GM23338 (cell line): Measurements from ENCODE around the gene MYLK2. TPM values are rescaled to one million over a fixed set of nuclear protein-coding genes. Genes with fewer than 3 reads are reported as not detected.

Source experiments
- ATAC-seq: fragments of 200-7000 bp; cut with Tn5 transposase; 3 replicates; pipeline ENCODE4 v1.9.1; 2020
- DNase-seq: peaks from one replicate; pipeline ENCODE4 v3.0.0-alpha.2; 2015; ENCODE audit warnings: low spot score
- H2AFZ ChIP-seq: fragments of 200-600 bp; sonication (generic); 2 replicates; pipeline ENCODE4 v1.8.0; 2016; ENCODE audit warnings: antibody characterized with exemption, mild to moderate bottlenecking, moderate library complexity
- H3F3A ChIP-seq: fragments of 200-600 bp; sonication (generic); replicated peaks from 2 replicates; pipeline ENCODE4 v1.8.0; 2017; ENCODE audit warnings: antibody characterized with exemption, mixed run types, low read depth
- H3K27ac ChIP-seq: fragments of 200-600 bp; sonication (generic); 2 replicates; pipeline ENCODE4 v1.6.1; 2016; ENCODE audit warnings: low read depth
- H3K27me3 ChIP-seq: fragments of 200-600 bp; sonication (generic); 2 replicates; pipeline ENCODE4 v1.8.0; 2016; ENCODE audit warnings: mild to moderate bottlenecking, mixed run types, moderate library complexity; ENCODE audit not compliant: insufficient read depth
- H3K36me3 ChIP-seq: fragments of 200-600 bp; sonication (generic); 2 replicates; pipeline ENCODE4 v1.8.0; 2016; ENCODE audit warnings: mild to moderate bottlenecking; ENCODE audit not compliant: insufficient read depth
- H3K4me1 ChIP-seq: fragments of 200-600 bp; sonication (generic); 2 replicates; pipeline ENCODE4 v1.8.0; 2016; ENCODE audit warnings: mild to moderate bottlenecking, moderate library complexity; ENCODE audit not compliant: insufficient read depth
- H3K4me2 ChIP-seq: fragments of 200-600 bp; sonication (generic); 2 replicates; pipeline ENCODE4 v1.7.1; 2017; ENCODE audit warnings: mixed run types
- H3K4me3 ChIP-seq: fragments of 200-600 bp; sonication (generic); 2 replicates; pipeline ENCODE4 v1.6.1; 2016; ENCODE audit warnings: mixed run types
- H3K79me2 ChIP-seq: fragments of 200-600 bp; sonication (generic); replicated peaks from 2 replicates; pipeline ENCODE4 v1.8.0; 2017; ENCODE audit warnings: mild to moderate bottlenecking; ENCODE audit not compliant: insufficient read depth
- H3K9me2 ChIP-seq: fragments of 200-600 bp; sonication (generic); 2 replicates; pipeline ENCODE4 v1.8.0; 2017; ENCODE audit not compliant: insufficient read depth
- H4K20me1 ChIP-seq: fragments of 200-600 bp; sonication (generic); replicated peaks from 2 replicates; pipeline ENCODE4 v1.8.0; 2017; ENCODE audit warnings: mild to moderate bottlenecking; ENCODE audit not compliant: insufficient read depth
- H3K27ac Mint-ChIP-seq: 2 replicates; pipeline ENCODE4 v1.8.0; 2020; ENCODE audit warnings: inconsistent platforms, mild to moderate bottlenecking, moderate library complexity, mixed read lengths
- H3K27me3 Mint-ChIP-seq: 3 replicates; pipeline ENCODE4 v1.8.0; 2022; ENCODE audit warnings: low read depth, mild to moderate bottlenecking, moderate library complexity, mixed read lengths, inconsistent platforms; ENCODE audit not compliant: insufficient read depth, poor library complexity
- H3K36me3 Mint-ChIP-seq: 3 replicates; pipeline ENCODE4 v1.8.0; 2021; ENCODE audit warnings: low read depth, mild to moderate bottlenecking, inconsistent platforms, moderate library complexity, mixed read lengths
- H3K4me1 Mint-ChIP-seq: 3 replicates; pipeline ENCODE4 v1.8.0; 2020; ENCODE audit warnings: mild to moderate bottlenecking, inconsistent platforms, mixed read lengths
- H3K4me3 Mint-ChIP-seq: 3 replicates; pipeline ENCODE4 v1.8.0; 2021; ENCODE audit warnings: moderate library complexity, mild to moderate bottlenecking, inconsistent platforms, mixed read lengths
- H3K9me3 Mint-ChIP-seq: 3 replicates; pipeline ENCODE4 v1.8.0; 2020; ENCODE audit warnings: moderate library complexity, mild to moderate bottlenecking, inconsistent platforms, mixed read lengths
- CREB1 ChIP-seq: fragments of 250-450 bp; sonication (Bioruptor Pico); IDR thresholded peaks from 2 replicates; pipeline ENCODE4 v1.5.0; 2020; ENCODE audit warnings: low read depth, mild to moderate bottlenecking, moderate library complexity
- EZH2 ChIP-seq: fragments of 200-600 bp; sonication (generic); IDR thresholded peaks from one replicate; pipeline ENCODE4 v1.8.0; 2017; ENCODE audit warnings: antibody characterized with exemption, mild to moderate bottlenecking, low read depth; ENCODE audit not compliant: unreplicated experiment
- JUNB ChIP-seq: IDR thresholded peaks from one replicate; pipeline ENCODE4 v1.6.1; 2016; ENCODE audit warnings: antibody characterized with exemption; ENCODE audit not compliant: unreplicated experiment
- POLR2AphosphoS5 ChIP-seq: IDR thresholded peaks from 2 replicates; pipeline ENCODE4 v1.6.1; 2016; ENCODE audit warnings: antibody characterized with exemption, low read depth
- ZNF114 ChIP-seq: fragments of 250-450 bp; sonication (Bioruptor Pico); IDR thresholded peaks from 2 replicates; pipeline ENCODE4 v1.5.0; 2020; ENCODE audit warnings: mild to moderate bottlenecking, moderate library complexity
- polyA plus RNA-seq: library from polyadenylated mRNA; unstranded; fragments of >200 nt; fragmentation: Nextera tagmentation; extraction: Ambion mirVana; gene quantifications from 2 replicates; pipeline ENCODE4 v1.2.1, GENCODE V29; 2016
- total RNA-seq: library from RNA; depleted of rRNA; stranded (reverse); fragments of >200 nt; shearing (Covaris generic); gene quantifications from 2 replicates; pipeline ENCODE4 v1.2.3, GENCODE V29; 2014
- TF ChIP-seq, protein P1 (sequence below): fragments of 250-450 bp; sonication (Bioruptor Pico); IDR thresholded peaks from 2 replicates; pipeline ENCODE4 v1.5.0; 2020; ENCODE audit warnings: mild to moderate bottlenecking, moderate library complexity
- TF ChIP-seq, protein P2 (sequence below): IDR thresholded peaks from one replicate; pipeline ENCODE4 v1.6.1; 2018; ENCODE audit warnings: antibody characterized with exemption; ENCODE audit not compliant: unreplicated experiment

Gene MYLK2
- total and polyA plus RNA-seq, 2 experiments from 2014 or later: 0.21 to 0.28 TPM

DNA sequence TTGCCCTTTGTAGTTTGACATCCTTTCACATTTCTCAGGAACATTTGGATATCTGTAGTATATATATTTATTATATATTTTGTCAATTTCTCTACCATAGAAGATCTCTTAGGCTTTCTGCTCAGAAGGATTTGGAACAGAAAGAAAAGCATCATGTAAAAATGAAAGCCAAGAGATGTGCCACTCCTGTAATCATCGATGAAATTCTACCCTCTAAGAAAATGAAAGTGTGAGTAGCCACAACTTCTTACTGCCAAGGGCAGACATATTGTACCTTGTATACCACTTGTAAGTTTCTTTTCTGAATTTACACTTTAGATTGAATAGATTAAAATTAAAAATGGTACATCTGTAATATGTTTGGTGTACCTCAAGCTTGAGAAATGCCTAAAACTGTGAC lies 48.9 kb upstream of the MYLK2 start (continued):
- TF ChIP-seq, protein P1, sequence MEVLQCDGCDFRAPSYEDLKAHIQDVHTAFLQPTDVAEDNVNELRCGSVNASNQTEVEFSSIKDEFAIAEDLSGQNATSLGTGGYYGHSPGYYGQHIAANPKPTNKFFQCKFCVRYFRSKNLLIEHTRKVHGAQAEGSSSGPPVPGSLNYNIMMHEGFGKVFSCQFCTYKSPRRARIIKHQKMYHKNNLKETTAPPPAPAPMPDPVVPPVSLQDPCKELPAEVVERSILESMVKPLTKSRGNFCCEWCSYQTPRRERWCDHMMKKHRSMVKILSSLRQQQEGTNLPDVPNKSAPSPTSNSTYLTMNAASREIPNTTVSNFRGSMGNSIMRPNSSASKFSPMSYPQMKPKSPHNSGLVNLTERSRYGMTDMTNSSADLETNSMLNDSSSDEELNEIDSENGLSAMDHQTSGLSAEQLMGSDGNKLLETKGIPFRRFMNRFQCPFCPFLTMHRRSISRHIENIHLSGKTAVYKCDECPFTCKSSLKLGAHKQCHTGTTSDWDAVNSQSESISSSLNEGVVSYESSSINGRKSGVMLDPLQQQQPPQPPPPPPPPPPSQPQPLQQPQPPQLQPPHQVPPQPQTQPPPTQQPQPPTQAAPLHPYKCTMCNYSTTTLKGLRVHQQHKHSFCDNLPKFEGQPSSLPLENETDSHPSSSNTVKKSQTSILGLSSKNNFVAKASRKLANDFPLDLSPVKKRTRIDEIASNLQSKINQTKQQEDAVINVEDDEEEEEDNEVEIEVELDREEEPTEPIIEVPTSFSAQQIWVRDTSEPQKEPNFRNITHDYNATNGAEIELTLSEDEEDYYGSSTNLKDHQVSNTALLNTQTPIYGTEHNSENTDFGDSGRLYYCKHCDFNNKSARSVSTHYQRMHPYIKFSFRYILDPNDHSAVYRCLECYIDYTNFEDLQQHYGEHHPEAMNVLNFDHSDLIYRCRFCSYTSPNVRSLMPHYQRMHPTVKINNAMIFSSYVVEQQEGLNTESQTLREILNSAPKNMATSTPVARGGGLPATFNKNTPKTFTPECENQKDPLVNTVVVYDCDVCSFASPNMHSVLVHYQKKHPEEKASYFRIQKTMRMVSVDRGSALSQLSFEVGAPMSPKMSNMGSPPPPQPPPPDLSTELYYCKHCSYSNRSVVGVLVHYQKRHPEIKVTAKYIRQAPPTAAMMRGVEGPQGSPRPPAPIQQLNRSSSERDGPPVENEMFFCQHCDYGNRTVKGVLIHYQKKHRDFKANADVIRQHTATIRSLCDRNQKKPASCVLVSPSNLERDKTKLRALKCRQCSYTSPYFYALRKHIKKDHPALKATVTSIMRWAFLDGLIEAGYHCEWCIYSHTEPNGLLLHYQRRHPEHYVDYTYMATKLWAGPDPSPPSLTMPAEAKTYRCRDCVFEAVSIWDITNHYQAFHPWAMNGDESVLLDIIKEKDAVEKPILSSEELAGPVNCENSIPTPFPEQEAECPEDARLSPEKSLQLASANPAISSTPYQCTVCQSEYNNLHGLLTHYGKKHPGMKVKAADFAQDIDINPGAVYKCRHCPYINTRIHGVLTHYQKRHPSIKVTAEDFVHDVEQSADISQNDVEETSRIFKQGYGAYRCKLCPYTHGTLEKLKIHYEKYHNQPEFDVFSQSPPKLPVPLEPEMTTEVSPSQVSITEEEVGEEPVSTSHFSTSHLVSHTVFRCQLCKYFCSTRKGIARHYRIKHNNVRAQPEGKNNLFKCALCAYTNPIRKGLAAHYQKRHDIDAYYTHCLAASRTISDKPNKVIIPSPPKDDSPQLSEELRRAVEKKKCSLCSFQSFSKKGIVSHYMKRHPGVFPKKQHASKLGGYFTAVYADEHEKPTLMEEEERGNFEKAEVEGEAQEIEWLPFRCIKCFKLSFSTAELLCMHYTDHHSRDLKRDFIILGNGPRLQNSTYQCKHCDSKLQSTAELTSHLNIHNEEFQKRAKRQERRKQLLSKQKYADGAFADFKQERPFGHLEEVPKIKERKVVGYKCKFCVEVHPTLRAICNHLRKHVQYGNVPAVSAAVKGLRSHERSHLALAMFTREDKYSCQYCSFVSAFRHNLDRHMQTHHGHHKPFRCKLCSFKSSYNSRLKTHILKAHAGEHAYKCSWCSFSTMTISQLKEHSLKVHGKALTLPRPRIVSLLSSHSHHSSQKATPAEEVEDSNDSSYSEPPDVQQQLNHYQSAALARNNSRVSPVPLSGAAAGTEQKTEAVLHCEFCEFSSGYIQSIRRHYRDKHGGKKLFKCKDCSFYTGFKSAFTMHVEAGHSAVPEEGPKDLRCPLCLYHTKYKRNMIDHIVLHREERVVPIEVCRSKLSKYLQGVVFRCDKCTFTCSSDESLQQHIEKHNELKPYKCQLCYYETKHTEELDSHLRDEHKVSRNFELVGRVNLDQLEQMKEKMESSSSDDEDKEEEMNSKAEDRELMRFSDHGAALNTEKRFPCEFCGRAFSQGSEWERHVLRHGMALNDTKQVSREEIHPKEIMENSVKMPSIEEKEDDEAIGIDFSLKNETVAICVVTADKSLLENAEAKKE (CRISPR knock-in tag): no peak

DNA sequence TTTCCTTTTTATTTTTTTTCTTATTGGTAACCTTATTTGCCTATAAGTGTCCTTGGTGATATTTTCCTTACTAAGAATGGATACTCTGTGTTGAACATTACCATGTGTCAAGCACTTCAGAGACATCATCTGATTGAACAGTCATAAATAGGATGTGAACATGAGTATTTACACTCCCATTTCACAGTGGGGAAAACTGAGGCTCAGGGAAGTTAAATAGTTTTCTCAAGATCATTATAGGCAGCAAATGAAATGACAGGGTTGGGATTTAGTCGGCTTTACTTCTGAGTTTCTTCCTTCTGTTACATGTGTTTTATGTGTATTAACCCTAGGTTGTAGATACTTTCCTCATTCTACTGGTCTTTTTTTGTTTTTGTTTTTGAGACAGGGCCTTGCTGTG lies 44.7 kb upstream of the MYLK2 start:
- Histone ChIP-seq H2AFZ (no peak overlapping the region), H4K20me1 (peaks cover 35% of the 10 kb centered on the region), H3K36me3 (peaks cover 91% of the 10 kb centered on the region), H3K9me2 (no peaks in the 10 kb centered on the region), H3K4me2 (no peak overlapping the region), H3K27me3 (no peaks in the 10 kb centered on the region), H3K4me1 (no peaks in the 10 kb centered on the region), H3K27ac (no peak overlapping the region), H3K4me3 (no peak overlapping the region), H3K79me2 (no peaks in the 10 kb centered on the region; the same call in none of the 2 replicates), H3F3A (peaks cover 26% of the 10 kb centered on the region; the same call in 1 of the 2 replicates)
- TF ChIP-seq CREB1: no peak
- no peak for TF ChIP-seq JUNB
- no peak for TF ChIP-seq ZNF114 (CRISPR knock-in tag)
- no peak for TF ChIP-seq POLR2AphosphoS5
- TF ChIP-seq EZH2: no peak
- TF ChIP-seq, protein P2, sequence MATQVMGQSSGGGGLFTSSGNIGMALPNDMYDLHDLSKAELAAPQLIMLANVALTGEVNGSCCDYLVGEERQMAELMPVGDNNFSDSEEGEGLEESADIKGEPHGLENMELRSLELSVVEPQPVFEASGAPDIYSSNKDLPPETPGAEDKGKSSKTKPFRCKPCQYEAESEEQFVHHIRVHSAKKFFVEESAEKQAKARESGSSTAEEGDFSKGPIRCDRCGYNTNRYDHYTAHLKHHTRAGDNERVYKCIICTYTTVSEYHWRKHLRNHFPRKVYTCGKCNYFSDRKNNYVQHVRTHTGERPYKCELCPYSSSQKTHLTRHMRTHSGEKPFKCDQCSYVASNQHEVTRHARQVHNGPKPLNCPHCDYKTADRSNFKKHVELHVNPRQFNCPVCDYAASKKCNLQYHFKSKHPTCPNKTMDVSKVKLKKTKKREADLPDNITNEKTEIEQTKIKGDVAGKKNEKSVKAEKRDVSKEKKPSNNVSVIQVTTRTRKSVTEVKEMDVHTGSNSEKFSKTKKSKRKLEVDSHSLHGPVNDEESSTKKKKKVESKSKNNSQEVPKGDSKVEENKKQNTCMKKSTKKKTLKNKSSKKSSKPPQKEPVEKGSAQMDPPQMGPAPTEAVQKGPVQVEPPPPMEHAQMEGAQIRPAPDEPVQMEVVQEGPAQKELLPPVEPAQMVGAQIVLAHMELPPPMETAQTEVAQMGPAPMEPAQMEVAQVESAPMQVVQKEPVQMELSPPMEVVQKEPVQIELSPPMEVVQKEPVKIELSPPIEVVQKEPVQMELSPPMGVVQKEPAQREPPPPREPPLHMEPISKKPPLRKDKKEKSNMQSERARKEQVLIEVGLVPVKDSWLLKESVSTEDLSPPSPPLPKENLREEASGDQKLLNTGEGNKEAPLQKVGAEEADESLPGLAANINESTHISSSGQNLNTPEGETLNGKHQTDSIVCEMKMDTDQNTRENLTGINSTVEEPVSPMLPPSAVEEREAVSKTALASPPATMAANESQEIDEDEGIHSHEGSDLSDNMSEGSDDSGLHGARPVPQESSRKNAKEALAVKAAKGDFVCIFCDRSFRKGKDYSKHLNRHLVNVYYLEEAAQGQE: no peak
- H3K27me3 Mint-ChIP-seq: peaks cover 2% of the 10 kb centered on the region
- DNase-seq: no peak
- no peaks in the 10 kb centered on the region; the same call in 2 of the 3 replicates for H3K9me3 Mint-ChIP-seq
- no peak overlapping the region for H3K27ac Mint-ChIP-seq
- ATAC-seq: no peak
- peaks cover 93% of the 10 kb centered on the region for H3K36me3 Mint-ChIP-seq
- no peak overlapping the region for H3K4me3 Mint-ChIP-seq
- H3K4me1 Mint-ChIP-seq: no peaks in the 10 kb centered on the region
